Activated CD4-positive, CD25-positive, alpha-beta regulatory T cell (primary cell): Measurements from ENCODE around the gene CFAP99.
A peak's percentile ranks its signal among the peaks of the same experiment; 100 is the strongest.
"Not testable (repeated sequence)": the region's sequence is repeated elsewhere in the genome, so short reads cannot be mapped to it uniquely, and the experiment has no call there.

Experiments
- DNase-seq, 4 experiments: peaks; one replicate each; lab custom pipeline; 2025; lab: John Stamatoyannopoulos, UW

CFAP99 gene

DNA sequence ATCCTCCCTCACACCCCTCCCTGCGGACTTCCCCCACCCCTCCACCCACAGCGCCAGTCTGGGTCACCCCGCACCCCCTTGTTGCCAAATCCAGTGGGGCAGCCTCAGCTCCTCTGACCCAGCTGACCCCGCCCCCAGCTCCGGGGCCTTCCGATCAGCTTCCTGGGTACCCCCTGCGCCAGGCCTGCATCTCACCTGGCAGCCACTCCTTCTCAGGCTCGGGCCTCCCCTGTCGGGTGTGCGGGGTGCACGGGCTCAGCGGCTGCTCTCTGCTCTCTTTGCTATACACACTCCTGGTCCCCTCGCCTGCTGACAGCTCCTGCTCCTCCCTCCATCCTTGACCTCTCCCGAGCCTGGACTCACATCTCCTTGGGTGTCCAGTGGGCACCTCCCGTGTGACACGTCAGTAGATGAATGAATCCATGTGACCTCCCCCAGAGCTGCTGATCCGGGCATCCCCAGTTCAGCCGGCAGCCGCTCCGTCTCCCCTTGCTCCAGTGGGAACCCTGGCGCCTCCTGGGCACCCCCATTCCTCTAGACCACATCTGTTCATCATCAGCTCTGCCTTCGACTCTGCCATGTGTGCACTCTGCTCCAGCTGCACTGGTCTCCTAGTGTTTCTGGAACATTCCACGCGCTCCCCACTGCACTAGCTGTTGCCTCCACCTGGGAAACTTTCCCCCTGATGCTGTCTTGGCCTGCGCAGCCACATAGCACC lies 9.9 kb downstream of the CFAP99 start:
- no peak for DNase-seq

GRCh38 chr4:2429945-2430757 lies 11.4 kb downstream of the CFAP99 start:
- DNase-seq: not testable (repeated sequence)

GRCh38 chr4:2432004-2432403 lies 13.2 kb downstream of the CFAP99 start:
- DNase-seq: no peak

DNA sequence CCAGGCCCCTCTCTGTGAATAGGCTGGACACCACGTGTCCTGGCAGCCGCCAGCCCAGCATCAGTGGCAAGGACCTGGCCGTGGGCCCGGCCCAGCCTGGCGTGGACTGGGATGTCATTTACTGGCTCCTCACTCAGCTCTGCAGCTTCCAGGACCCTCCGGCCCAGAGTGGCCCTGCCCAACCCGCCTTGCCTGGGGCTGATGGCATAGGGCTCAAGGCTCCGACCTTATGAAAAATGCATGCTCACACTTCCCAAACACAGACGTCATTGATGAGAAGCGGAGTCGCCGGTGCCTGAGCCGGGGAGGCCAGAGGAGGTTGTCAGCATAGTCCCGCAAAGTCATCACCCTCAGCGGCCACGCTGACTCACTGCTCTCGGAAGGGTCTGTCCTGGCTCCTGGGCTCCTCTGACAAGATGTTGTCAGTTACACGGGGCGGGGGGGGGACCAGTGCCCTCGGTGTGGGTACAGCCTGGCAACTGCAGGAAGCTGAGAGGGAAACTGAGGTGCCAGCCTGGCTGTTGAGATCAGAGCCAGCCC lies 14.3 kb downstream of the CFAP99 start:
- no peak for DNase-seq

GRCh38 chr4:2433609-2434350 lies 15.0 kb downstream of the CFAP99 start:
- DNase-seq: no peak

GRCh38 chr4:2434420-2434819 lies 15.7 kb downstream of the CFAP99 start:
- DNase-seq: no peak

GRCh38 chr4:2436301-2436700 lies 17.5 kb downstream of the CFAP99 start:
- no peak for DNase-seq

DNA sequence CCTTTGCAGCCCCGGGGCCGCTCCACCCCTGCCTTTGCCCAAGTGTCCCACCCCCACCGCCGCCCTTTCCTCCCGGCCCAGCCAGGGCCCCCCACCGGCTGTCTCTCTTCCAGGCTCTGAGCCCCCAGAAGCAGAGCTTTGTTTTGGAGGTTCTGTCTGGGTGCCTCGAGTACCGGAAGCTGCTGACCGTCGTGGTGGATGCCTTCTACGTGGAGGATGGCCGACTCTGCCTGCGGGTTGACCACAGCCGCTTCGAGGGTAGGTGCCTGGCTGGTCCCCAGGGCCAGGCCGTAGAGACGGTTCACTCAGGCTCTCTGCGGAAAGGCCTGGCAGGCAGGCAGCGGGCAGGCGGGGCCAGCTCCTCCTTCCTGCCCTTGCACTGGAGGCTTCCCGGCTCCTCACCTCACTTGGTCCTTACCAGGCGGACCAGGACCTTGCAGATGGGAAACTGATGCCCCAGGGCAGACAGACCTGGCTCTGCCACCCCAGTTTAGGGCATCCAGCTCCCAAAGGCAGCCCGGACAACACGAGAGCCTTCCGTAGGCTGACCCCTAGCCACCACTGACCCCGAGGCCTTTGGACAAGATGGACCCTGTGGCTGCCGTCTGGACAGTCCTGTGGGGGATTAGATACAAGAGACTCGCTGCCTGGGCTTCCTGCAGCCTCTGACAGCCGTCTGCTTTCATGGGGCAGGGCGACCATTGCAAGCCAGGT lies 18.2 kb downstream of the CFAP99 start:
- DNase-seq: no peak

- no peak for DNase-seq
Measured at GRCh38 chr4:2437475-2438215, 18.9 kb downstream of the CFAP99 start.

- no peak for DNase-seq
Measured at GRCh38 chr4:2438822-2439718, 20.3 kb downstream of the CFAP99 start.

DNA sequence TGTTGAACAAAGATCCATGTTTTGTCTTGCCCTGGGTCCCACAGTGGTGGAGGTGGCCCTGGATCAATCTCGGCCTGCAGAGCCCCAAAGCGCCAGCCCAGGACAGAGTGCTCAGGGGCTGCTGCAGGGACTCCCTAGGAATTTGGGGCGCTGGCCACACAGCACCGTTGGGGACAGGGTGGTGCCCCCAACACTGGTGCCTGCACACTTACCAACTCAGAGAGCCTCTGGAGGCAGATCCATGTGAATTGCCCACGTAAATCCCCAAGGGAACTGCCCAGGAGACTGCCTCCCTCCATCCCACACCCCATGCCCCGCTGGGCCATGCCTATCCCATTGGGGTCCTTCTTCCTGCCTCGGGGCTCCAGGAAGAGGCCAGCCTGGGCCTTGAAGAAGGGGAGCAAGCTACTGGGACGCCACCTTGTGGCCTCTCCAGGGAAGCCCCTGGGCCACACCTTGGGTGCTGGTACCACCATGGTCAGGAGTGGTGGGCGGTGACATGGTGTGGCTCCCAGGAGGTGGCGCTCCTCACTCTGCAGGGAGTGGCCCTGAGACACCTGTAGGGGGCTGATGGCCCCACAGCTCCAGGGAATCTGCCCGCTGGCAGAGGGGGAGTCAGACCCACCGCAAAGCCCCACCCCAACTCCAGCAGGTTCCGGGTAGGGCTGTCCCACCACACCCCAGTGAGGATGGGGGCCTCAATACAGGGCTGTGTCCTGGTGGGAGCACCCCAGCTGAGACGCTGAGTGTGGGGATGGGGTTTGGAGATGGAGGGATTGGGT lies 22.8 kb downstream of the CFAP99 start:
- DNase-seq: peak; percentile 28 to 52 (median 49)

DNA sequence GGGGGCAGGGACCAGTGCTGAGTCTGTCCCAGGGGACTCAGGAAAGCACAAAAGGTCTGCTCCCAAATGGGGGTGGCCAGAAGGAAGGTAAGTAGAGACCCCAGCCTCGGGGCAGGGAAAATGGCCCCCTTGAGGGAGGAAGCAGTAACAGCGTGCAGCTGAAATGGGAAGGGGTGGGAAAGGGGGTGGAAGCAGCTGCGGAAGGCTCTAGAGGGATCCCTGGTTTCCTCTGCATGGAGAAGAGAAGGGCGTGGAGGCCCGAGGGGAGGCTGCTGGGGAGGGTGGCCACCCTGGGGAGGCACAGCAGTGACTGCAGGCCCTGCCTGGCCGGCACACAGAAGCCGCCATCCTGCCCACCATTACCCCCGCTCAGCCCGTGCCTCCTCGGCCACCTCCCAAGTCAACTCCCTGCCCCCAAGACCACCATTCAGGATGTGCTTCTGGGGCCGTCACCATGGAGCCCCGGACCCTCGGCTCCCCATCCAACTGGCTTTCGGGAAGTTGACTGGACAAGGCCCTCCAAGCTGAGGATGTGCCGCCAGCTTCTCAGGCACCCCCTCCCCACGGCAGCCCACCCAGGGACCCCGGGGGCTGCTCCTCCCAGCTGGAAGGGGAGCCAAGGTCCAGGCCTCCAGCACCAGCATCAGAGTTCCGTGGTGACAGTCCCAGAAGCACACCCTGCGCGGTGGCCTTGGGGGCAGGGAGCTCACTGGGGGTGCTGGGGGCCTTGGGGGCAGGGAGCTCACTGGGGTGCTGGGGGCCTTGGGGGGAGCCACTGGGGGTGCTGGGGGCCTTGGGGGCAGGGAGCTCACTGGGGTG lies 23.6 kb downstream of the CFAP99 start:
- DNase-seq: no peak

DNA sequence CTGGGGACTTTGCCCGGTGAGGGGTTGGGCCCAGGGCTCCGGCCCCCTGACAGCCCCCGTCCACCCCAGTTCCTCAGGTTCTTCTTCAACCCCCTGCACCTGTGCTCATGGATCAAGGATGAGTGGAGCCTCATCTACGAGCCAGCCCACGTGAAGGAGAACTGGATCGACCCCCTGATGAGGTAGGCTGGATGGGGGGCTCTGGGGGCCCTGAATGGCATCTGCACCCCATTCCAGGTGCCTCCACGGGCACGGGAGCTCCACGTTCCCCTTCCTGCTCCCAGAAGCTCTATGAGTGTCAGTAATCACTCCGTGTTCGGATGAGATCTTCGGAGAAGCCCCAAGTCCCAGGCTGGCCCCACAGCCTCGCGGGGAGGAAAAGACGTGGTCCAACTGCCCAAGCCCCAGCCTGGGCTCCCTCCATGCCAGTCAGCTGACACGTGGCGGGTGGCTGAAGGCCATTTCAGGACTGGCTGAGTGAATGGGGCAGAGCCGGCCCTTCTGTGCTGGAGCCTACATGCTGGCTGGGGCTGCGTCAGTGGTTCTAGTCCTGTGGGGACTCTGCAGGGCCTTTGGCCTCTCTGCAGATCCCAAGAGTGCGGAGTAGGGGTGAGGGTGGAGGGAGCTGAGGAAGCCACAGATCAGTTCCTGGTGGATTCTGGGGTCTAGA lies 24.4 kb downstream of the CFAP99 start:
- DNase-seq: no peak

- DNase-seq: no peak
Measured at GRCh38 chr4:2443956-2444740, 25.4 kb downstream of the CFAP99 start.

DNA sequence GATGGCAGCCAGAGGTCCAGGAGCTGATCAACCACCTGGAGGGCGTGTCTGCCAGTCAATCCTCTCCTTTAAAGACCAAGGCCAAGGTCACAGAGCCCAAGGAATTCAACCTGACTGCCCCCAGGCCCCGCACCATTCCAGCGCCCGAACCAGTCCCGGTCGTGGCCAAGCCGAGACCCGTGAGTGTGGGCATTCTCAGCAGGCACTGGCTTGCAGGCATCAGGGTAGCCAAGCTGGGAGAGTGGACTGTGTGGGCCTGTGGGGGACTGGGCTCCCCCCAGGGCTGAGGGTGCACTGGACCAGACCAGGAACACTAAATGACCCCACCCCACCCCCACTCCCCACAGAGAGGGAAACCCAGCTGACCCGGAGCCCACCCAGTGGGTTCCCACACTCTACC lies 26.4 kb downstream of the CFAP99 start:
- no peak for DNase-seq

DNA sequence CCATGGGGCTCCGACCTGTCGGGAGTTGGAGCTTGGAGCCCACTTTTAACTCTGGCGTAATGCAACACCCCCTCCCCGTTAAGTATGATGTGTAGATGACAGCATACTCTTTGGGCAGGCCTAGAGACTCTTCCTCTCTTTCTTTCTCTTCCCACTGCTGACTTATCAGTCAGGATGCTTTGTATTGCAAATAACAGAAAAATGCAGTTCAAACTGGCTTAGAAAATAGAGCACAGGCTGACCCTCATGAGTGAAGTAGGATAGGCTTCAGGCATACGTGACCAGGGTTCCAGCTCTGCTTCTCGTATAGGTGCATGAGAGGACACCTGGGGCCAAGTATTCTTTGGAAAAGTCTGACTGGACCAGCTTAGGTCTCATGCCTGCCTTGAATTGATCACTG lies 26.8 kb downstream of the CFAP99 start:
- no peak for DNase-seq
